ENCODE measurements around the gene STAC2.

STAC2 gene

DNA sequence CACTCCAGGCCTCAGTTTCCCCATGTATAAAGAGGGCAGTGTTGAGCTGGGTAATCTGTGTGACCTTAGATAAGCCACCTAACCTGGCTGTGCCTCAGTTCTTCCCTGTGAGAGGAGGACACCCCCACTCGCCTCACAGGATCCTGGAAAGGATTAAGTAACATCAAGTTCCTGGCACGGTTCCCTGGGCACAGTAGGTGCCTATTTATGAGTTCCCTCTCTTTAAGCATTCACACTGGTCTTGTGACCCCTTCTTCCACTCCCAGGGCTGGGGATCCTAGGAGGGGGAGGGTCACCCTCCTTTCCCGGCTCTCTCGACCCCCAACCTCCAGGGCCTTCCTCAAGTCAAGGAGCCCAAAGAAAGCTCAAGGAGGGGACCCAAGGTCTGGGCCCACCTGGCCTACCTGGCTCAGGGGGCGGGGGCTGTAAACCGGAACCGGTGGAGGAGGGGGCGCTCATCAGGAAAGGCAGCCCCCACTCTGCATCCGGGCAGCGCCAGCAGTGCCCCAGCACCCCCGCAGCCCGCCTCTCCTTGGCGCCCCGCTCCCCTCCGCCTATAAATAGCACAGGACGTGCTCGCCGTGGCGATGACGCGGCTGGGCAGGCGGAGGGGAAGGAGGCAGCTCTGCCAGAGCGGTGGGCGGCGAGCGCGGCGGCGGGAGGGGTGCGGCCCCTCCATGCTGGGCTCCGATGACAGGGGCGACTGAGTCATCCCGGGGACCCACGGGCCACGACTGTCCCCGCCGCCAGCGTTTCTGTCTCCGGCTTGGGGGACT, 16.2 kb downstream of the STAC2 start:
- H3K4me3 ChIP-seq (ENCODE audit: low read depth, low read length): peak overlapping the region; percentile 23
- no peak for DNase-seq (ENCODE audit: low read depth)
- TF ChIP-seq, protein P1, sequence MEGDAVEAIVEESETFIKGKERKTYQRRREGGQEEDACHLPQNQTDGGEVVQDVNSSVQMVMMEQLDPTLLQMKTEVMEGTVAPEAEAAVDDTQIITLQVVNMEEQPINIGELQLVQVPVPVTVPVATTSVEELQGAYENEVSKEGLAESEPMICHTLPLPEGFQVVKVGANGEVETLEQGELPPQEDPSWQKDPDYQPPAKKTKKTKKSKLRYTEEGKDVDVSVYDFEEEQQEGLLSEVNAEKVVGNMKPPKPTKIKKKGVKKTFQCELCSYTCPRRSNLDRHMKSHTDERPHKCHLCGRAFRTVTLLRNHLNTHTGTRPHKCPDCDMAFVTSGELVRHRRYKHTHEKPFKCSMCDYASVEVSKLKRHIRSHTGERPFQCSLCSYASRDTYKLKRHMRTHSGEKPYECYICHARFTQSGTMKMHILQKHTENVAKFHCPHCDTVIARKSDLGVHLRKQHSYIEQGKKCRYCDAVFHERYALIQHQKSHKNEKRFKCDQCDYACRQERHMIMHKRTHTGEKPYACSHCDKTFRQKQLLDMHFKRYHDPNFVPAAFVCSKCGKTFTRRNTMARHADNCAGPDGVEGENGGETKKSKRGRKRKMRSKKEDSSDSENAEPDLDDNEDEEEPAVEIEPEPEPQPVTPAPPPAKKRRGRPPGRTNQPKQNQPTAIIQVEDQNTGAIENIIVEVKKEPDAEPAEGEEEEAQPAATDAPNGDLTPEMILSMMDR (IDR thresholded peaks at IDR 0.05; ENCODE audit: low read depth, low read length, missing control alignments): no peak

DNA sequence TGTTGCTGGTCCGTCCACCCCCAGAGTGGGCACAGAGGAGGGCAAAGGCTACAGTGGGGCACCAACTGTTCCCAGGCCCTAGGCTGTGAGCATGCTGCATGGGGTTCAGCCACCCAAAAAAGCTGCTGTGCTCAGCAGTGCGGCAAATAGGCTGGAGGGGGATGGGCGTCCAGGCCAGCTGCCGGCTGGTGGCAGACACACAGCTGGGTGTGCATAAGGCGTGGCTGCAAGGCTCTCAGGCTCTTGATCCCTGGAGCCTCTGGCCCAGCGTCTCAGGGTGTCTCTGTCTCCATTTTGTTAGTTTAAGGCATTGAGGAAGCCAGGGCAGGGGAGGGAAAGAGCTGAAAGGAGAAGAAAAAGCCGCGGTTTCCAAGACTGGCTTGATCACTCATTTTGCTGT, 16.9 kb downstream of the STAC2 start:
- TF ChIP-seq, protein P1 (IDR thresholded peaks at IDR 0.05; ENCODE audit: low read depth, low read length, missing control alignments): no peak
- no peak for DNase-seq (ENCODE audit: low read depth)
- no peak overlapping the region for H3K4me3 ChIP-seq (ENCODE audit: low read depth, low read length)

DNA sequence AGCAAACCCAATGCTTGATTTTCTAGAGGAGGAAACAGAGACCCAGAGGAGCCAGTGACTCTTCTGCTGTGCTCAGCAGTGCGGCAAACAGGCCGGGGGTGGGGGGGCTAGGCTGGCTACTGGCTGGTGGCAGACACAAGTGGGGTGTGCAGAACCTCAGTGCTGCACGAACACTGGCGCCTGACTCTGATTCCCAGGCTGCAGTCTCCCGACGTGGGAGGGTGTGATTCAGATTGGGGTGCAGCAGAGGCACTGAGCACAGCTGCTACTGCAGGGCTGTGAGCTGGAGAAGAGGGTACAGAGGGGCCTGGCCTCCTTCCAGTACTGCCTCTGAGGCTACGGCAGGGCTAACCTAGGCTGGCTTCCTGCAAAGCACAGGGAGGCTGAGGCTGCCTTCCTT, 17.6 kb downstream of the STAC2 start:
- TF ChIP-seq, protein P1 (IDR thresholded peaks at IDR 0.05; ENCODE audit: low read depth, low read length, missing control alignments): no peak
- no peak overlapping the region for H3K4me3 ChIP-seq (ENCODE audit: low read depth, low read length)
- DNase-seq (ENCODE audit: low read depth): no peak

DNA sequence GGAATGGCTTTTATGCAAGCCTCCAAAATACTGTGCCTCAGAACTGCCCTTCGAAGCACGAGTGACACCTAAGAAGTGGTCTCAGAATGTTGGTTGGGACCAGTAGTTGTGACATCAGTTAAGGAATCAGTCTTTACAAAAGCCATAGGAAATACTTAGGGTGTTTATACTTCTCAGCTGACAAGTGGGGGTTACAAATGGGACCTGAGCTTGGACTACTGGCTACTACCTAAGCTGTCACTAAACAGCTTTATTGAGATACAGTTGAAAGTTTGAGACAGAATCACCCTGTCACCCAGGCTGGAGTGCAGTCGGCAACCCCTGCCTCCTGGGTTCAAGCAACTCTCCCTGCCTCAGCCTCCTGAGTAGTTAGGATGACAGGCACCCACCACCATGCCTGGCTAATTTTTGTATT, 20.6 kb downstream of the STAC2 start:
- no peak overlapping the region for H3K4me3 ChIP-seq (ENCODE audit: low read depth, low read length)
- no peak for DNase-seq (ENCODE audit: low read depth)
- TF ChIP-seq, protein P1 (IDR thresholded peaks at IDR 0.05; ENCODE audit: low read depth, low read length, missing control alignments): no peak

DNA sequence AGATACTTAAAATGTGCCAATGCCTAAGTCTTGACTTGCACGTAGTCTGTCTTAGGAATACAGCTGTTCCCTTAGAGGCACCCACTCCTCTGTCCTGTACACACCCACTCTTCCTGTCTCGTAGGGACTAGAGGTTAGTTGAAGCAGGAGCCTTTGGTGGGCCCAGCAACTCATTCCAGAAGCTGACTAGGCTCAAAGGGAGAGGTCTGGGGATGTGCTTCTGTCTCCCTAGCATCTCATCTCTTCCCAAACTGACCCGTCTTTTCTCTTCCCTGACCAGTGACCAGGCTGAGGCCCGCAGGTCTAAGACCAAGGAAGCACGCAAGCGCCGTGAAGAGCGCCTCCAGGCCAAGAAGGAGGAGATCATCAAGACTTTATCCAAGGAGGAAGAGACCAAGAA, 21.5 kb downstream of the STAC2 start:
- no peak overlapping the region for H3K4me3 ChIP-seq (ENCODE audit: low read depth, low read length)
- DNase-seq (ENCODE audit: low read depth): no peak
- TF ChIP-seq, protein P1 (IDR thresholded peaks at IDR 0.05; ENCODE audit: low read depth, low read length, missing control alignments): no peak

DNA sequence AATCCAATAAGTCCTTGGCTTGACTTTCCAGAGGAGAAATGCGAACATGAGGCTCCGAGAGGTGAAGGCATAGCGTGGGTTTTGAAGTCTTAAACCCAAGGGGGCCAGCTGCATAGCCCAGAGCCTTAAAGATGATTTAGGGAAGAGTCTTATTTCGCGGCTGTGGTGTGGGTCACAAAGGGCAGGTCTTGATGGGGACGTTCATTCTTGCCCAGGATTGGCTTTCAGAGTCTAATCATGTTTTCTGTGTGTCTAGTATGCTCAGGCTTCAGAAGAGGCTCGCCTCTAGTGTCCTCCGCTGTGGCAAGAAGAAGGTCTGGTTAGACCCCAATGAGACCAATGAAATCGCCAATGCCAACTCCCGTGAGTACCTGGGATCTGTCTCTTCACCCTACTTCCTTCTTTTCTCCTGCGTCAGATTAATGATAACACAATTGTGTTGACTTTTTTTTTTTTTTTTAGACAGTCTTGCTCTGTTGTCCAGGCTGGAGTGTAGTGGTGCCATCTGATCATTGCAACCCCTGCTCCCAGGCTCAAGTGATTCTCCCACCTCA, 24.7 kb downstream of the STAC2 start:
- TF ChIP-seq, protein P1 (IDR thresholded peaks at IDR 0.05; ENCODE audit: low read depth, low read length, missing control alignments): no peak
- DNase-seq (ENCODE audit: low read depth): no peak
- peak overlapping the region; percentile 86 for H3K4me3 ChIP-seq (ENCODE audit: low read depth, low read length)

Data from GM12864 (cell line).